Neural crest cell (in vitro differentiated cells): ENCODE measurements around the gene ACOD1. TPM values are rescaled to one million over a fixed set of nuclear protein-coding genes. Genes with fewer than 3 reads are reported as not detected.

Experiments used
- DNase-seq: peaks from one replicate; pipeline ENCODE4 v3.0.0; 2021; ENCODE audit warnings: low read depth, mixed read lengths, low spot score
- H3K27ac Mint-ChIP-seq: one replicate; pipeline ENCODE4 v1.8.0; 2021; ENCODE audit warnings: mild to moderate bottlenecking, mixed read lengths; ENCODE audit not compliant: unreplicated experiment
- H3K27me3 Mint-ChIP-seq: 2 replicates; pipeline ENCODE4 v1.8.0; 2021; ENCODE audit warnings: low read depth, mild to moderate bottlenecking, mixed read lengths
- H3K36me3 Mint-ChIP-seq: 2 replicates; pipeline ENCODE4 v1.8.0; 2021; ENCODE audit warnings: low read depth, mild to moderate bottlenecking, mixed read lengths
- H3K4me1 Mint-ChIP-seq: 2 replicates; pipeline ENCODE4 v1.8.0; 2021; ENCODE audit warnings: mixed read lengths
- H3K4me3 Mint-ChIP-seq: one replicate; pipeline ENCODE4 v1.8.0; 2021; ENCODE audit warnings: mild to moderate bottlenecking, mixed read lengths
- H3K9me3 Mint-ChIP-seq: 2 replicates; pipeline ENCODE4 v1.8.0; 2021; ENCODE audit warnings: mixed read lengths
- CTCF ChIP-seq: fragments of 200-600 bp; sonication (generic); conservative IDR thresholded peaks from 2 replicates; pipeline ENCODE4 v1.5.0; 2021; ENCODE audit warnings: antibody characterized with exemption, mild to moderate bottlenecking
- total RNA-seq: library from RNA; stranded (reverse); gene quantifications from 2 replicates; pipeline ENCODE4 v1.2.1, GENCODE V29; 2021

The ACOD1 gene
- total RNA-seq, 1 donor from 2014 or later = not detected

GRCh38 chr13:76929320-76929719 lies 19.0 kb upstream of the ACOD1 start:
- TF ChIP-seq CTCF = no peak
- no peak for DNase-seq
- peaks cover 4% of the 10 kb centered on the region for H3K4me1 Mint-ChIP-seq
- no peaks in the 10 kb centered on the region for H3K27me3 Mint-ChIP-seq
- no peak overlapping the region for H3K4me3 Mint-ChIP-seq
- no peak overlapping the region for H3K27ac Mint-ChIP-seq
- peaks cover 2% of the 10 kb centered on the region for H3K9me3 Mint-ChIP-seq
- H3K36me3 Mint-ChIP-seq = no peaks in the 10 kb centered on the region

GRCh38 chr13:76929851-76930374 lies 18.4 kb upstream of the ACOD1 start:
- H3K4me1 Mint-ChIP-seq = peaks cover 4% of the 10 kb centered on the region
- H3K27ac Mint-ChIP-seq = no peak overlapping the region
- peaks cover 2% of the 10 kb centered on the region for H3K9me3 Mint-ChIP-seq
- no peaks in the 10 kb centered on the region for H3K36me3 Mint-ChIP-seq
- no peak for DNase-seq
- TF ChIP-seq CTCF = no peak
- no peak overlapping the region for H3K4me3 Mint-ChIP-seq
- H3K27me3 Mint-ChIP-seq = no peaks in the 10 kb centered on the region

- no peaks in the 10 kb centered on the region for H3K4me1 Mint-ChIP-seq
- H3K27me3 Mint-ChIP-seq = no peaks in the 10 kb centered on the region
- no peaks in the 10 kb centered on the region for H3K36me3 Mint-ChIP-seq
- H3K4me3 Mint-ChIP-seq = no peak overlapping the region
- peaks cover 2% of the 10 kb centered on the region for H3K9me3 Mint-ChIP-seq
- no peak overlapping the region for H3K27ac Mint-ChIP-seq
- no peak for DNase-seq
- no peak for TF ChIP-seq CTCF
Observed at GRCh38 chr13:76932076-76932475, 16.2 kb upstream of the ACOD1 start.

- no peak for TF ChIP-seq CTCF
- Mint-ChIP-seq H3K4me3 (no peak overlapping the region), H3K27ac (no peak overlapping the region), H3K36me3 (no peaks in the 10 kb centered on the region), H3K9me3 (peaks cover 2% of the 10 kb centered on the region), H3K4me1 (no peaks in the 10 kb centered on the region), H3K27me3 (no peaks in the 10 kb centered on the region)
- DNase-seq = no peak
Observed at GRCh38 chr13:76934671-76935070, 13.6 kb upstream of the ACOD1 start.

GRCh38 chr13:76936763-76937162 lies 11.5 kb upstream of the ACOD1 start:
- Mint-ChIP-seq H3K4me1 (peaks cover 4% of the 10 kb centered on the region), H3K27ac (no peak overlapping the region), H3K9me3 (peaks cover 2% of the 10 kb centered on the region), H3K36me3 (no peaks in the 10 kb centered on the region), H3K4me3 (no peak overlapping the region), H3K27me3 (no peaks in the 10 kb centered on the region)
- no peak for TF ChIP-seq CTCF
- no peak for DNase-seq
